ENCODE results near the gene CPEB1.

GRCh38 chr15:82624438-82624837 is 22.7 kb downstream of the CPEB1 start:
- TF ChIP-seq CTCF (IDR thresholded peaks at IDR 0.05; ENCODE audit: insufficient read depth, low read length): no peak
- no peak for TF ChIP-seq POLR2AphosphoS5 (IDR thresholded peaks at IDR 0.05; ENCODE audit: low read depth)
- TF ChIP-seq SPI1 (IDR thresholded peaks at IDR 0.05; ENCODE audit: borderline replicate concordance, low read depth): no peak

Data from HL-60 (cell line).